ENCODE data around the gene PCDHGA9.

PCDHGA9 gene

DNA sequence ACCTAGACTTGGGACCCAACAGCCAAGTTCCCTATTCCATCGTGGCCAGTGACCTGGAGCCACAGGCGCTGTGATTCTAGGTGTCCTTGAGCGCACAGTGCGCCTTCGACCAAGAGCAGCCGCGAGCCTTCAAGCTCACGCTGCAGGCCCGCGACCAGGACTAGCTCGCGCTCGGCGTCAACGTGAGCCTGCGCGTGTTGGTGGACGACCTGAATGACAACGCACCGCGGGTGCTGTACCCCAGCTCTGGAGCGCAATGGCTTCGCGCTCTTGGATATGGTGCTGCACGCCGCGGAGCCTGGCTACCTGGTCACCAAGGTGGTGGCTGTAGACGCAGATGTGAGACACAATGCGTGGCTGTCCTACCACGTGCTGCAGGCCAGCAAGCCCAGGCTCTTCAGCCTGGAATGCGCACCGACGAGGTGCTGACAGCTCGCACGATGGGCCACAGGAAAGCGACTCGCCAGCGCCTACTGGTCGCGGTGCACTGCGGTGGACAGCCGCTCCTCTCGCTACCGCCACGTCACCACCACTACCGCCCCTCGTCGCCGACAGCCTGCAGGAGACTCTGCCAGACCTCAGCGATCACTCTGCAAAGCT lies 39.1 kb downstream of the PCDHGA9 start:
- H3K79me2 ChIP-seq (ENCODE audit: control insufficient read depth, low read length): no peaks in the 10 kb centered on the region
- no peak overlapping the region for H3K27ac ChIP-seq (ENCODE audit: low read depth, low read length)
- H4K20me1 ChIP-seq (ENCODE audit: control insufficient read depth, insufficient read depth, low read depth, low read length): no peaks in the 10 kb centered on the region
- H3K4me1 ChIP-seq (ENCODE audit: control insufficient read depth, low read length): peaks cover 15% of the 10 kb centered on the region
- H3K4me3 ChIP-seq (ENCODE audit: low read length): no peak overlapping the region
- TF ChIP-seq, protein P1, sequence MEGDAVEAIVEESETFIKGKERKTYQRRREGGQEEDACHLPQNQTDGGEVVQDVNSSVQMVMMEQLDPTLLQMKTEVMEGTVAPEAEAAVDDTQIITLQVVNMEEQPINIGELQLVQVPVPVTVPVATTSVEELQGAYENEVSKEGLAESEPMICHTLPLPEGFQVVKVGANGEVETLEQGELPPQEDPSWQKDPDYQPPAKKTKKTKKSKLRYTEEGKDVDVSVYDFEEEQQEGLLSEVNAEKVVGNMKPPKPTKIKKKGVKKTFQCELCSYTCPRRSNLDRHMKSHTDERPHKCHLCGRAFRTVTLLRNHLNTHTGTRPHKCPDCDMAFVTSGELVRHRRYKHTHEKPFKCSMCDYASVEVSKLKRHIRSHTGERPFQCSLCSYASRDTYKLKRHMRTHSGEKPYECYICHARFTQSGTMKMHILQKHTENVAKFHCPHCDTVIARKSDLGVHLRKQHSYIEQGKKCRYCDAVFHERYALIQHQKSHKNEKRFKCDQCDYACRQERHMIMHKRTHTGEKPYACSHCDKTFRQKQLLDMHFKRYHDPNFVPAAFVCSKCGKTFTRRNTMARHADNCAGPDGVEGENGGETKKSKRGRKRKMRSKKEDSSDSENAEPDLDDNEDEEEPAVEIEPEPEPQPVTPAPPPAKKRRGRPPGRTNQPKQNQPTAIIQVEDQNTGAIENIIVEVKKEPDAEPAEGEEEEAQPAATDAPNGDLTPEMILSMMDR (IDR thresholded peaks at IDR 0.05; ENCODE audit: low read depth, low read length, poor library complexity, severe bottlenecking): no peak
- no peak for TF ChIP-seq EZH2phosphoT487 (IDR thresholded peaks at IDR 0.05; ENCODE audit: borderline replicate concordance, low read length)
- no peaks in the 10 kb centered on the region for H3K9me3 ChIP-seq (ENCODE audit: control insufficient read depth, insufficient read depth, low read length)
- no peaks in the 10 kb centered on the region for H3K27me3 ChIP-seq (ENCODE audit: control insufficient read depth, low read length)
- H3K4me2 ChIP-seq (ENCODE audit: low read length): no peak overlapping the region
- H3K9me2 ChIP-seq (replicated peaks; ENCODE audit: control insufficient read depth, low read length): no peaks in the 10 kb centered on the region
- 0 out of 2 replicates have a peak, but pooled peaks cover 2% of the 10 kb centered on the region for H3F3A ChIP-seq (ENCODE audit: control insufficient read depth, insufficient read depth)
- no peaks in the 10 kb centered on the region; the same call in 1 of the 2 replicates for H3K36me3 ChIP-seq (ENCODE audit: control insufficient read depth, low read length)
